Breast epithelium (tissue), 3 donors: ENCODE results near the gene LRGUK.

ENCODE experiments used
- POLR2A ChIP-seq: fragments of 450-650 bp; IDR thresholded peaks from one replicate; pipeline ENCODE4 v1.6.1; 2016; ENCODE audit warnings: antibody characterized with exemption, mild to moderate bottlenecking, moderate library complexity
- POLR2AphosphoS5 ChIP-seq, 3 donors: sonication (generic); formaldehyde crosslinking; IDR thresholded peaks; one replicate each; pipeline ENCODE4 v1.6.1; 2017; ENCODE audit warnings: antibody characterized with exemption in 3 of 3
- TF ChIP-seq, protein P1 (sequence below), 3 donors: fragments of 450-650 bp; IDR thresholded peaks; one replicate each; pipeline ENCODE4 v1.5.1; 2016 to 2017; ENCODE audit warnings: antibody characterized with exemption in 3 of 3, mild to moderate bottlenecking in 3 of 3, moderate library complexity in 3 of 3

DNA sequence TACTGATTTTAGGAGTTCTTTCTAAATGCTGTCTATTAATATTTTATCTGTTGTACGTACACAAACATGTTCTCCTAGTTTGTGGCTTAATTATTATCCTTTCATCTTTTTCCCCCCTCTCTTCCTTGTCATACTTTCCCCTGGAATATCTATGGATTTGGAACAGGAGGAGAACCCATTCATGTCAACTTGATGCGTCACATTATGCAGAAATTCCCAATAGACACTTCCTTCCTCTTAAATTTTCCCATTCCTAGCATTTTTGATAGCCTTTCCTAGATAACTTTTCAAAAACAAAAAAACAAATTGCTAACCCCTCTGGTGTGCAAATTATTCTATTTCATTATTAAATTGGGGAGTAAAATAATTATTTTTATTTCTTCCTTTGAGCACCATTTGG lies 153.4 kb downstream of the LRGUK start:
- TF ChIP-seq POLR2A: no peak
- TF ChIP-seq, protein P1, sequence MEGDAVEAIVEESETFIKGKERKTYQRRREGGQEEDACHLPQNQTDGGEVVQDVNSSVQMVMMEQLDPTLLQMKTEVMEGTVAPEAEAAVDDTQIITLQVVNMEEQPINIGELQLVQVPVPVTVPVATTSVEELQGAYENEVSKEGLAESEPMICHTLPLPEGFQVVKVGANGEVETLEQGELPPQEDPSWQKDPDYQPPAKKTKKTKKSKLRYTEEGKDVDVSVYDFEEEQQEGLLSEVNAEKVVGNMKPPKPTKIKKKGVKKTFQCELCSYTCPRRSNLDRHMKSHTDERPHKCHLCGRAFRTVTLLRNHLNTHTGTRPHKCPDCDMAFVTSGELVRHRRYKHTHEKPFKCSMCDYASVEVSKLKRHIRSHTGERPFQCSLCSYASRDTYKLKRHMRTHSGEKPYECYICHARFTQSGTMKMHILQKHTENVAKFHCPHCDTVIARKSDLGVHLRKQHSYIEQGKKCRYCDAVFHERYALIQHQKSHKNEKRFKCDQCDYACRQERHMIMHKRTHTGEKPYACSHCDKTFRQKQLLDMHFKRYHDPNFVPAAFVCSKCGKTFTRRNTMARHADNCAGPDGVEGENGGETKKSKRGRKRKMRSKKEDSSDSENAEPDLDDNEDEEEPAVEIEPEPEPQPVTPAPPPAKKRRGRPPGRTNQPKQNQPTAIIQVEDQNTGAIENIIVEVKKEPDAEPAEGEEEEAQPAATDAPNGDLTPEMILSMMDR (IDR thresholded peaks at IDR 0.05): no peak
- no peak for TF ChIP-seq POLR2AphosphoS5 (IDR thresholded peaks at IDR 0.05)
